Liver (tissue), 9 donors: ENCODE measurements around the gene FAT1. TPM values are rescaled to one million over a fixed set of nuclear protein-coding genes. Genes with fewer than 3 reads are reported as not detected.

Source experiments
- DNase-seq: peaks from one replicate; pipeline ENCODE4 v3.0.0-alpha.2; 2017; ENCODE audit warnings: low spot score
- H3K27ac ChIP-seq, 2 donors: one replicate each; pipeline ENCODE4 v1.7.0; 2013; ENCODE audit warnings: inconsistent platforms in 2 of 2, low read length in 2 of 2, control low read depth in 1 of 2, low read depth in 1 of 2, mild to moderate bottlenecking in 1 of 2
- H3K27me3 ChIP-seq, 4 donors: one replicate each; pipeline versions ENCODE4 v1.6.1 to v1.7.0; 2013; ENCODE audit warnings: low read length in 3 of 4, inconsistent platforms in 1 of 4, mild to moderate bottlenecking in 1 of 4, moderate library complexity in 1 of 4; ENCODE audit not compliant: control insufficient read depth in 4 of 4, insufficient read depth in 4 of 4
- H3K36me3 ChIP-seq, 4 donors: one replicate each; pipeline versions ENCODE4 v1.6.1 to v1.7.0; 2013; ENCODE audit warnings: low read length in 3 of 4, mild to moderate bottlenecking in 3 of 4, low read depth in 1 of 4, moderate library complexity in 1 of 4; ENCODE audit not compliant: control insufficient read depth in 4 of 4, insufficient read depth in 3 of 4
- H3K4me1 ChIP-seq, 4 donors: one replicate each; pipeline versions ENCODE4 v1.6.1 to v1.7.0; 2013; ENCODE audit warnings: low read length in 3 of 4, mild to moderate bottlenecking in 3 of 4, moderate library complexity in 1 of 4; ENCODE audit not compliant: control insufficient read depth in 4 of 4, insufficient read depth in 4 of 4
- H3K4me3 ChIP-seq, 3 donors: one replicate each; pipeline versions ENCODE4 v1.6.1 to v1.7.0; 2013; ENCODE audit warnings: low read length in 3 of 3, control low read depth in 1 of 3, low read depth in 1 of 3, mild to moderate bottlenecking in 1 of 3
- H3K9ac ChIP-seq, 2 donors: one replicate each; pipeline ENCODE4 v1.7.0; 2013; ENCODE audit warnings: low read length in 2 of 2, mild to moderate bottlenecking in 2 of 2, moderate library complexity in 2 of 2, control low read depth in 1 of 2, low read depth in 1 of 2
- H3K9me3 ChIP-seq, 4 donors: one replicate each; pipeline versions ENCODE4 v1.6.1 to v1.7.0; 2013; ENCODE audit warnings: low read length in 3 of 4; ENCODE audit not compliant: control insufficient read depth in 4 of 4
- EGR1 ChIP-seq, 2 donors: IDR thresholded peaks; 2 replicates each; pipeline ENCODE4 v1.6.1; 2016 to 2018; ENCODE audit warnings: antibody characterized with exemption in 2 of 2, low read depth in 2 of 2
- FOXA1 ChIP-seq: IDR thresholded peaks from 2 replicates; pipeline ENCODE4 v1.6.1; 2016; ENCODE audit warnings: antibody characterized with exemption
- FOXA2 ChIP-seq: IDR thresholded peaks from 2 replicates; pipeline ENCODE4 v1.6.1; 2016; ENCODE audit warnings: antibody characterized with exemption
- GABPA ChIP-seq, 2 donors: IDR thresholded peaks in 1 of 2; conservative IDR thresholded peaks in 1 of 2; 2 replicates each; pipeline ENCODE4 v1.6.1; 2016; ENCODE audit warnings: antibody characterized with exemption in 2 of 2, mild to moderate bottlenecking in 1 of 2, moderate library complexity in 1 of 2
- HNF4A ChIP-seq, 2 donors: conservative IDR thresholded peaks; 2 replicates each; pipeline ENCODE4 v1.6.1; 2016; ENCODE audit warnings: antibody characterized with exemption in 2 of 2, mild to moderate bottlenecking in 2 of 2
- HNF4G ChIP-seq: IDR thresholded peaks from 2 replicates; pipeline ENCODE4 v1.6.1; 2016; ENCODE audit warnings: antibody characterized with exemption
- JUND ChIP-seq, 2 donors: IDR thresholded peaks; 2 replicates each; pipeline ENCODE4 v1.6.1; 2016; ENCODE audit warnings: antibody characterized with exemption in 2 of 2
- NR2F2 ChIP-seq: IDR thresholded peaks from 2 replicates; pipeline ENCODE4 v1.6.1; 2016; ENCODE audit warnings: antibody characterized with exemption
- RAD21 ChIP-seq, 2 donors: IDR thresholded peaks; 2 replicates each; pipeline ENCODE4 v1.6.1; 2016; ENCODE audit warnings: antibody characterized with exemption in 2 of 2, mild to moderate bottlenecking in 2 of 2
- RXRA ChIP-seq, 2 donors: IDR thresholded peaks; 2 replicates each; pipeline ENCODE4 v1.6.1; 2017 to 2018; ENCODE audit warnings: antibody characterized with exemption in 2 of 2, mild to moderate bottlenecking in 1 of 2
- SP1 ChIP-seq: IDR thresholded peaks from 2 replicates; pipeline ENCODE4 v1.6.1; 2018; ENCODE audit warnings: antibody characterized with exemption, mild to moderate bottlenecking
- TAF1 ChIP-seq: conservative IDR thresholded peaks from 2 replicates; pipeline ENCODE4 v1.6.1; 2016; ENCODE audit warnings: antibody characterized with exemption, mild to moderate bottlenecking
- YY1 ChIP-seq: IDR thresholded peaks from 2 replicates; pipeline ENCODE4 v1.6.1; 2016; ENCODE audit warnings: antibody characterized with exemption, mild to moderate bottlenecking
- WGBS: extraction: QIAGEN DNeasy Blood & Tissue Kit; methylation state at CpG from one replicate; pipeline ENCODE4 v1.1.7; 2013; 5-methylcytosine and 5-hydroxymethylcytosine counted together
- polyA plus RNA-seq, 2 donors: library from polyadenylated mRNA; stranded (reverse) in 1 of 2; unstranded in 1 of 2; fragments of 200-250 nt in 1 of 2; fragments of >200 nt in 1 of 2; fragmentation: Nextera tagmentation in 1 of 2; extraction: Ambion mirVana in 1 of 2; gene quantifications; one replicate each; pipeline versions ENCODE4 v1.2.1 to v1.2.3, GENCODE V29; 2013 to 2015
- total RNA-seq, 2 donors: library from RNA; depleted of rRNA; stranded (reverse); fragments of >200 nt; gene quantifications; one replicate each; pipeline ENCODE4 v1.2.3, GENCODE V29; 2014
- TF ChIP-seq, protein P1 (sequence below): IDR thresholded peaks from 2 replicates; pipeline ENCODE4 v1.6.1; 2016; ENCODE audit warnings: antibody characterized with exemption
- TF ChIP-seq, protein P2 (sequence below): fragments of 150-350 bp; IDR thresholded peaks from 2 replicates; pipeline ENCODE4 v1.5.1; 2017; ENCODE audit warnings: improper control_type of control experiment, low read depth, low read length; ENCODE audit not compliant: missing input control
- TF ChIP-seq, protein P3 (sequence below): IDR thresholded peaks from 2 replicates; pipeline ENCODE4 v1.6.1; 2016; ENCODE audit warnings: antibody characterized with exemption, mild to moderate bottlenecking
- TF ChIP-seq, protein P4 (sequence below): IDR thresholded peaks from 2 replicates; pipeline ENCODE4 v1.6.1; 2016; ENCODE audit warnings: antibody characterized with exemption
- TF ChIP-seq, protein P5 (sequence below): IDR thresholded peaks from 2 replicates; pipeline ENCODE4 v1.6.1; 2016; ENCODE audit warnings: antibody characterized with exemption
- donor health status: healthy.
- donor health status: healthy.
- donor health status: healthy.
- donor health status: healthy.
- donor health status: healthy.

FAT1 gene
- total and polyA plus RNA-seq, 4 donors, result 10.0 to 48.0 (median 30.0) TPM

DNA sequence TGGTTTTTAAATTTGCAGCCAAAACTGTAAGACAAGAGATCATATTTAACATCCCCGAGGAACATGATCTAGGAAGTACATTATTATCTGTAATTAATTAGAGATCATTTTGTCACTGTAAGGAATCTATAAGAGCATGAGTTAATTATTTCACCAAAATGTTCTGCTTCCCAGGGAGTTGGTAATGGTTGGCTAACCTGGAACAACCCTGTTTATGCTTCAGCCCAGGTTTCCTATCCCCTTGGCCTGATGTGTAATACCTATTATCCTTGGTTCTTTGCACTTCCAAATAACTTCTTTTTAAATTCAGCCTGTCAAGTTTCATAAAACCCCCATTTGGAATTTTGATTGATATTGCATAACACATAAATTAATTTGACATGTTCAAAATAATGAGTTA lies 161.9 kb downstream of the FAT1 start:
- Histone ChIP-seq H3K4me1 (no peaks in the 10 kb centered on the region), H3K27ac (no peak overlapping the region), H3K9ac (no peak overlapping the region), H3K36me3 (no peaks in the 10 kb centered on the region), H3K9me3 (peaks cover 0 to 3% (median 0%) of the 10 kb centered on the region in 4 donors), H3K27me3 (peaks cover 0 to 5% (median 0%) of the 10 kb centered on the region in 4 donors), H3K4me3 (no peak overlapping the region)
- TF ChIP-seq SP1, result no peak
- no peak for TF ChIP-seq TAF1
- TF ChIP-seq YY1, result no peak
- no peak for TF ChIP-seq GABPA (IDR thresholded peaks at IDR 0.05 in 1 of 2, conservative IDR thresholded peaks at IDR 0.05 in 1 of 2)
- no peak for TF ChIP-seq FOXA2
- TF ChIP-seq NR2F2, result no peak
- TF ChIP-seq, protein P1, sequence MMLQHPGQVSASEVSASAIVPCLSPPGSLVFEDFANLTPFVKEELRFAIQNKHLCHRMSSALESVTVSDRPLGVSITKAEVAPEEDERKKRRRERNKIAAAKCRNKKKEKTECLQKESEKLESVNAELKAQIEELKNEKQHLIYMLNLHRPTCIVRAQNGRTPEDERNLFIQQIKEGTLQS, result no peak
- TF ChIP-seq EGR1 (IDR thresholded peaks at IDR 0.05; ENCODE audit: low read depth in 2 of 2), result no peak
- TF ChIP-seq, protein P2, sequence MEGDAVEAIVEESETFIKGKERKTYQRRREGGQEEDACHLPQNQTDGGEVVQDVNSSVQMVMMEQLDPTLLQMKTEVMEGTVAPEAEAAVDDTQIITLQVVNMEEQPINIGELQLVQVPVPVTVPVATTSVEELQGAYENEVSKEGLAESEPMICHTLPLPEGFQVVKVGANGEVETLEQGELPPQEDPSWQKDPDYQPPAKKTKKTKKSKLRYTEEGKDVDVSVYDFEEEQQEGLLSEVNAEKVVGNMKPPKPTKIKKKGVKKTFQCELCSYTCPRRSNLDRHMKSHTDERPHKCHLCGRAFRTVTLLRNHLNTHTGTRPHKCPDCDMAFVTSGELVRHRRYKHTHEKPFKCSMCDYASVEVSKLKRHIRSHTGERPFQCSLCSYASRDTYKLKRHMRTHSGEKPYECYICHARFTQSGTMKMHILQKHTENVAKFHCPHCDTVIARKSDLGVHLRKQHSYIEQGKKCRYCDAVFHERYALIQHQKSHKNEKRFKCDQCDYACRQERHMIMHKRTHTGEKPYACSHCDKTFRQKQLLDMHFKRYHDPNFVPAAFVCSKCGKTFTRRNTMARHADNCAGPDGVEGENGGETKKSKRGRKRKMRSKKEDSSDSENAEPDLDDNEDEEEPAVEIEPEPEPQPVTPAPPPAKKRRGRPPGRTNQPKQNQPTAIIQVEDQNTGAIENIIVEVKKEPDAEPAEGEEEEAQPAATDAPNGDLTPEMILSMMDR, result no peak
- TF ChIP-seq, protein P3, sequence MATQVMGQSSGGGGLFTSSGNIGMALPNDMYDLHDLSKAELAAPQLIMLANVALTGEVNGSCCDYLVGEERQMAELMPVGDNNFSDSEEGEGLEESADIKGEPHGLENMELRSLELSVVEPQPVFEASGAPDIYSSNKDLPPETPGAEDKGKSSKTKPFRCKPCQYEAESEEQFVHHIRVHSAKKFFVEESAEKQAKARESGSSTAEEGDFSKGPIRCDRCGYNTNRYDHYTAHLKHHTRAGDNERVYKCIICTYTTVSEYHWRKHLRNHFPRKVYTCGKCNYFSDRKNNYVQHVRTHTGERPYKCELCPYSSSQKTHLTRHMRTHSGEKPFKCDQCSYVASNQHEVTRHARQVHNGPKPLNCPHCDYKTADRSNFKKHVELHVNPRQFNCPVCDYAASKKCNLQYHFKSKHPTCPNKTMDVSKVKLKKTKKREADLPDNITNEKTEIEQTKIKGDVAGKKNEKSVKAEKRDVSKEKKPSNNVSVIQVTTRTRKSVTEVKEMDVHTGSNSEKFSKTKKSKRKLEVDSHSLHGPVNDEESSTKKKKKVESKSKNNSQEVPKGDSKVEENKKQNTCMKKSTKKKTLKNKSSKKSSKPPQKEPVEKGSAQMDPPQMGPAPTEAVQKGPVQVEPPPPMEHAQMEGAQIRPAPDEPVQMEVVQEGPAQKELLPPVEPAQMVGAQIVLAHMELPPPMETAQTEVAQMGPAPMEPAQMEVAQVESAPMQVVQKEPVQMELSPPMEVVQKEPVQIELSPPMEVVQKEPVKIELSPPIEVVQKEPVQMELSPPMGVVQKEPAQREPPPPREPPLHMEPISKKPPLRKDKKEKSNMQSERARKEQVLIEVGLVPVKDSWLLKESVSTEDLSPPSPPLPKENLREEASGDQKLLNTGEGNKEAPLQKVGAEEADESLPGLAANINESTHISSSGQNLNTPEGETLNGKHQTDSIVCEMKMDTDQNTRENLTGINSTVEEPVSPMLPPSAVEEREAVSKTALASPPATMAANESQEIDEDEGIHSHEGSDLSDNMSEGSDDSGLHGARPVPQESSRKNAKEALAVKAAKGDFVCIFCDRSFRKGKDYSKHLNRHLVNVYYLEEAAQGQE, result no peak
- no peak for TF ChIP-seq HNF4A (conservative IDR thresholded peaks at IDR 0.05)
- no peak for TF ChIP-seq FOXA1
- no peak for TF ChIP-seq RXRA (IDR thresholded peaks at IDR 0.05)
- no peak for TF ChIP-seq JUND (IDR thresholded peaks at IDR 0.05)
- TF ChIP-seq RAD21 (IDR thresholded peaks at IDR 0.05), result no peak
- 87% methylated on average over 1 of the region's 1 CpG for WGBS
- DNase-seq, result no peak

DNA sequence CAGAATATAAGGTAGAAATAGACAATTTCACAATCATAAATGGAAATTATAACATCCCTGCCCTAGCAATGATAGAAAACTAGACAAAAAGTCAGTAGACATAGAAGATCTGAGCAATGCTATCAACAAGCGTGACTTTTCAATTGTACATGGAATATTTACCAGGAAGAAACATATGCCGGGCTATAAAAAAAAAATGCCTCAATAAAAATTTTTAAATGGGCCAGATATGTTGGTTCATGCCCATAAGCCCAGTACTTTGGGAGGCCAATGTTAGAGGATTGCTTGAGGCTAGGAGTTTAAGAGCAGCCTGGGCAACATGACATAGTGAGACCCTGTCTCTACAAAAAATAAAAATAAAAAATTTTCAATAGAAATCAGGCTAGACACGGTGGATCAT lies 163.0 kb downstream of the FAT1 start:
- H3K9ac ChIP-seq, result no peak overlapping the region
- peaks cover 0 to 5% (median 0%) of the 10 kb centered on the region in 4 donors for H3K27me3 ChIP-seq
- 90% methylated on average over 3 of the region's 3 CpGs for WGBS
- H3K4me3 ChIP-seq, result no peak overlapping the region
- no peaks in the 10 kb centered on the region for H3K36me3 ChIP-seq
- H3K27ac ChIP-seq, result no peak overlapping the region
- no peaks in the 10 kb centered on the region for H3K4me1 ChIP-seq
- no peak for DNase-seq
- H3K9me3 ChIP-seq, result peaks cover 0 to 3% (median 0%) of the 10 kb centered on the region in 4 donors
- TF ChIP-seq, protein P4, sequence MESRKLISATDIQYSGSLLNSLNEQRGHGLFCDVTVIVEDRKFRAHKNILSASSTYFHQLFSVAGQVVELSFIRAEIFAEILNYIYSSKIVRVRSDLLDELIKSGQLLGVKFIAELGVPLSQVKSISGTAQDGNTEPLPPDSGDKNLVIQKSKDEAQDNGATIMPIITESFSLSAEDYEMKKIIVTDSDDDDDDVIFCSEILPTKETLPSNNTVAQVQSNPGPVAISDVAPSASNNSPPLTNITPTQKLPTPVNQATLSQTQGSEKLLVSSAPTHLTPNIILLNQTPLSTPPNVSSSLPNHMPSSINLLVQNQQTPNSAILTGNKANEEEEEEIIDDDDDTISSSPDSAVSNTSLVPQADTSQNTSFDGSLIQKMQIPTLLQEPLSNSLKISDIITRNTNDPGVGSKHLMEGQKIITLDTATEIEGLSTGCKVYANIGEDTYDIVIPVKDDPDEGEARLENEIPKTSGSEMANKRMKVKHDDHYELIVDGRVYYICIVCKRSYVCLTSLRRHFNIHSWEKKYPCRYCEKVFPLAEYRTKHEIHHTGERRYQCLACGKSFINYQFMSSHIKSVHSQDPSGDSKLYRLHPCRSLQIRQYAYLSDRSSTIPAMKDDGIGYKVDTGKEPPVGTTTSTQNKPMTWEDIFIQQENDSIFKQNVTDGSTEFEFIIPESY, result no peak
- no peak for TF ChIP-seq TAF1
- no peak for TF ChIP-seq NR2F2
- TF ChIP-seq GABPA (IDR thresholded peaks at IDR 0.05 in 1 of 2, conservative IDR thresholded peaks at IDR 0.05 in 1 of 2), result no peak
- TF ChIP-seq HNF4G, result no peak
- TF ChIP-seq, protein P1, result no peak
- no peak for TF ChIP-seq YY1
- no peak for TF ChIP-seq JUND (IDR thresholded peaks at IDR 0.05)
- no peak for TF ChIP-seq RXRA (IDR thresholded peaks at IDR 0.05)
- TF ChIP-seq, protein P5, sequence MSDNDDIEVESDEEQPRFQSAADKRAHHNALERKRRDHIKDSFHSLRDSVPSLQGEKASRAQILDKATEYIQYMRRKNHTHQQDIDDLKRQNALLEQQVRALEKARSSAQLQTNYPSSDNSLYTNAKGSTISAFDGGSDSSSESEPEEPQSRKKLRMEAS, result no peak
- TF ChIP-seq, protein P3, result no peak
- no peak for TF ChIP-seq EGR1 (IDR thresholded peaks at IDR 0.05; ENCODE audit: low read depth in 2 of 2)
